PC-3 (cell line): Measurements from ENCODE around the gene HMCN1. TPM values are rescaled to one million over a fixed set of nuclear protein-coding genes. Genes with fewer than 3 reads are reported as not detected.

Experiments used
- ATAC-seq: fragments of 200-7000 bp; cut with Tn5 transposase; 2 replicates; pipeline ENCODE4 v1.9.1; 2020; ENCODE audit warnings: mild to moderate bottlenecking, moderate library complexity
- BruUV-seq: library from RNA; stranded (reverse); fragments of 400-500 nt; replicated peaks from 2 replicates; lab custom pipeline; 2021; lab: Mats Ljungman, UMichigan
- CTCF ChIA-PET: fragments of 300-600 bp; sonication (Branson Sonifier 250); formaldehyde crosslinking; loops from one replicate; lab custom pipeline; 2022; ENCODE audit warnings: antibody characterized with exemption; lab: Charles Lee
- POLR2A ChIA-PET: fragments of 300-600 bp; sonication (Branson Sonifier 250); formaldehyde crosslinking; loops from one replicate; lab custom pipeline; 2022; ENCODE audit warnings: antibody characterized with exemption; ENCODE audit not compliant: unreplicated experiment; lab: Charles Lee
- DNase-seq: peaks from one replicate; pipeline ENCODE4 v3.0.0-alpha.2; 2015
- H2AFZ ChIP-seq: fragments of 300-600 bp; sonication (generic); 2 replicates; pipeline ENCODE4 v1.6.0; 2016; ENCODE audit warnings: antibody characterized with exemption, low read length
- H3F3A ChIP-seq: fragments of 300-600 bp; sonication (generic); one replicate; pipeline ENCODE4 v1.6.0; 2017; ENCODE audit warnings: antibody characterized with exemption, low read length, control low read depth, mild to moderate bottlenecking; ENCODE audit not compliant: unreplicated experiment
- H3K27ac ChIP-seq: fragments of 300-600 bp; sonication (generic); 2 replicates; pipeline ENCODE4 v1.5.1; 2016; ENCODE audit warnings: mild to moderate bottlenecking, low read length
- H3K27me3 ChIP-seq: fragments of 300-600 bp; sonication (generic); 2 replicates; pipeline ENCODE4 v1.6.1; 2016; ENCODE audit warnings: low read length, mixed read lengths
- H3K36me3 ChIP-seq: fragments of 300-600 bp; sonication (generic); 2 replicates; pipeline ENCODE4 v1.6.1; 2016; ENCODE audit warnings: low read depth, mixed run types, low read length, mixed read lengths
- H3K4me1 ChIP-seq: fragments of 300-600 bp; sonication (generic); 2 replicates; pipeline ENCODE4 v1.5.1; 2016; ENCODE audit warnings: low read length; ENCODE audit not compliant: insufficient read depth
- H3K4me2 ChIP-seq: fragments of 300-600 bp; sonication (generic); 2 replicates; pipeline ENCODE4 v1.6.0; 2016; ENCODE audit warnings: low read length
- H3K4me3 ChIP-seq: fragments of 300-600 bp; sonication (generic); 2 replicates; pipeline ENCODE4 v1.5.1; 2016; ENCODE audit warnings: mild to moderate bottlenecking, low read length, mixed read lengths
- H3K79me2 ChIP-seq: fragments of 300-600 bp; sonication (generic); 2 replicates; pipeline ENCODE4 v1.6.1; 2017; ENCODE audit warnings: low read length, mixed read lengths
- H3K9ac ChIP-seq: fragments of 300-600 bp; sonication (generic); 2 replicates; pipeline ENCODE4 v1.6.0; 2016; ENCODE audit warnings: mild to moderate bottlenecking, low read length
- H3K9me2 ChIP-seq: fragments of 300-600 bp; sonication (generic); replicated peaks from 2 replicates; pipeline ENCODE4 v1.6.1; 2016; ENCODE audit warnings: mixed run types, low read length, mixed read lengths
- H3K9me3 ChIP-seq: fragments of 300-600 bp; sonication (generic); 2 replicates; pipeline ENCODE4 v1.6.1; 2016; ENCODE audit warnings: low read length, mixed read lengths
- H4K20me1 ChIP-seq: fragments of 300-600 bp; sonication (generic); 2 replicates; pipeline ENCODE4 v1.6.1; 2016; ENCODE audit warnings: low read length, mixed read lengths
- CTCF ChIP-seq: fragments of 300-600 bp; sonication (generic); conservative IDR thresholded peaks from 2 replicates; pipeline ENCODE4 v1.5.1; 2017; ENCODE audit warnings: antibody characterized with exemption, low read depth, mild to moderate bottlenecking, low read length
- EZH2 ChIP-seq: fragments of 300-600 bp; sonication (generic); IDR thresholded peaks from one replicate; pipeline ENCODE4 v1.6.1; 2017; ENCODE audit warnings: antibody characterized with exemption, mild to moderate bottlenecking, low read length; ENCODE audit not compliant: unreplicated experiment
- EZH2phosphoT487 ChIP-seq: fragments of 300-600 bp; sonication (generic); IDR thresholded peaks from 2 replicates; pipeline ENCODE4 v1.6.1; 2018; ENCODE audit warnings: mild to moderate bottlenecking, antibody characterized with exemption, low read length, borderline replicate concordance
- intact Hi-C: fragments of 100-400 bp; cut with micrococcal nuclease; formaldehyde crosslinking; loops from 2 replicates; pipeline ENCODE4 v1.9.0; 2023
- total RNA-seq: library from RNA; depleted of rRNA; stranded (reverse); fragments of >200 nt; gene quantifications from 2 replicates; pipeline ENCODE4 v1.2.3, GENCODE V29; 2014

Gene HMCN1
- total RNA-seq, 1 experiment from 2014 or later = 0.66 TPM

GRCh38 chr1:186189156-186189555, 455.0 kb downstream of the HMCN1 start:
- no peaks in the 10 kb centered on the region for H4K20me1 ChIP-seq
- TF ChIP-seq CTCF = no peak
- TF ChIP-seq EZH2 = no peak
- TF ChIP-seq EZH2phosphoT487 = no peak
- H3K27ac ChIP-seq = peak overlapping the region; percentile 100
- H3K36me3 ChIP-seq = no peaks in the 10 kb centered on the region
- peak overlapping the region; percentile 79 for H3K4me2 ChIP-seq
- ChIA-PET CTCF (interaction anchor here (0.6 kb wide), 1 partner anchor 14 kb away, joined by 3 read pairs; no protein-coding TSS in a partner anchor), POLR2A (no interaction called here)
- no peak overlapping the region for H2AFZ ChIP-seq
- H3K79me2 ChIP-seq = no peaks in the 10 kb centered on the region
- H3K4me3 ChIP-seq = no peak overlapping the region; the same call in 1 of the 2 replicates
- peaks cover 57% of the 10 kb centered on the region for H3K4me1 ChIP-seq
- no peaks in the 10 kb centered on the region for H3K9me2 ChIP-seq
- no peak for ATAC-seq
- no TSS peak for BruUV-seq
- H3K27me3 ChIP-seq = no peaks in the 10 kb centered on the region
- peaks cover 8% of the 10 kb centered on the region for H3F3A ChIP-seq
- H3K9me3 ChIP-seq = no peaks in the 10 kb centered on the region
- intact Hi-C loops = no loop called here
- H3K9ac ChIP-seq = peak overlapping the region; percentile 87
- no peak for DNase-seq

- no peaks in the 10 kb centered on the region for H3K9me2 ChIP-seq
- ATAC-seq = no peak
- H3K4me1 ChIP-seq = peaks cover 34% of the 10 kb centered on the region
- no peak overlapping the region for H3K9ac ChIP-seq
- no peaks in the 10 kb centered on the region for H3K79me2 ChIP-seq
- no peak overlapping the region for H3K4me3 ChIP-seq
- H3K4me2 ChIP-seq = no peak overlapping the region
- no peaks in the 10 kb centered on the region for H3K27me3 ChIP-seq
- DNase-seq = no peak
- intact Hi-C loops = no loop called here
- POLR2A ChIA-PET = no interaction called here
- peaks cover 8% of the 10 kb centered on the region for H3F3A ChIP-seq
- H2AFZ ChIP-seq = no peak overlapping the region
- no peak for TF ChIP-seq EZH2
- no peak for TF ChIP-seq EZH2phosphoT487
- no peak for TF ChIP-seq CTCF
- no peak overlapping the region for H3K27ac ChIP-seq
- H4K20me1 ChIP-seq = no peaks in the 10 kb centered on the region
- no TSS peak for BruUV-seq
- no peaks in the 10 kb centered on the region for H3K9me3 ChIP-seq
- CTCF ChIA-PET = no interaction called here
- H3K36me3 ChIP-seq = no peaks in the 10 kb centered on the region
These were observed 457.3 kb downstream of the HMCN1 start for GRCh38 chr1:186191511-186191910.

GRCh38 chr1:186193224-186193623, 459.0 kb downstream of the HMCN1 start:
- Histone ChIP-seq H3K4me2 (no peak overlapping the region), H3K4me3 (no peak overlapping the region), H3K9ac (no peak overlapping the region), H3K36me3 (no peaks in the 10 kb centered on the region), H4K20me1 (no peaks in the 10 kb centered on the region), H3K27ac (no peak overlapping the region), H3F3A (peaks cover 8% of the 10 kb centered on the region), H3K9me2 (no peaks in the 10 kb centered on the region), H3K79me2 (no peaks in the 10 kb centered on the region), H3K9me3 (no peaks in the 10 kb centered on the region), H3K4me1 (peaks cover 17% of the 10 kb centered on the region), H2AFZ (no peak overlapping the region), H3K27me3 (no peaks in the 10 kb centered on the region)
- DNase-seq = no peak
- BruUV-seq = no TSS peak
- CTCF ChIA-PET = no interaction called here
- intact Hi-C loops = no loop called here
- TF ChIP-seq EZH2 = no peak
- TF ChIP-seq EZH2phosphoT487 = no peak
- no peak for TF ChIP-seq CTCF
- ATAC-seq = no peak
- POLR2A ChIA-PET = no interaction called here
